Upper lobe of left lung (tissue), 4 donors: ENCODE data around the gene UPK1A.
"Not testable (repeated sequence)": the region's sequence is repeated elsewhere in the genome, so short reads cannot be mapped to it uniquely, and the experiment has no call there.

Experiments used
- CTCF ChIP-seq, 6 experiments: fragments of 450-650 bp in 4 of 6; fragments of 200-600 bp in 2 of 6; sonication (generic) in 2 of 6; IDR thresholded peaks; one replicate each; pipeline ENCODE4 v1.5.1; 2016 to 2019; ENCODE audit warnings: antibody characterized with exemption in 6 of 6
- EP300 ChIP-seq, 4 donors: sonication (generic); formaldehyde crosslinking; IDR thresholded peaks; one replicate each; pipeline ENCODE4 v1.5.1; 2017; ENCODE audit warnings: antibody characterized with exemption in 4 of 4, control low read depth in 2 of 4
- POLR2A ChIP-seq, 4 donors: fragments of 450-650 bp; IDR thresholded peaks; one replicate each; pipeline ENCODE4 v1.5.1; 2016 to 2017; ENCODE audit warnings: antibody characterized with exemption in 4 of 4, mild to moderate bottlenecking in 2 of 4
- POLR2AphosphoS5 ChIP-seq, 2 donors: sonication (generic); formaldehyde crosslinking; IDR thresholded peaks; one replicate each; pipeline ENCODE4 v1.5.1; 2017; ENCODE audit warnings: antibody characterized with exemption in 2 of 2

GRCh38 chr19:35724132-35724531 is 57.8 kb downstream of the UPK1A start:
- not testable (repeated sequence) for TF ChIP-seq CTCF, EP300, POLR2A, POLR2AphosphoS5 (IDR thresholded peaks at IDR 0.05)
